ENCODE measurements around the gene PCSK6.
"Not testable (repeated sequence)": the region's sequence is repeated elsewhere in the genome, so short reads cannot be mapped to it uniquely, and the experiment has no call there.

Gene PCSK6

GRCh38 chr15:101481917-101482525 is 7.5 kb downstream of the PCSK6 start:
- no peak for DNase-seq

- no peak for DNase-seq
Observed at GRCh38 chr15:101481381-101481705, 8.2 kb downstream of the PCSK6 start.

DNA sequence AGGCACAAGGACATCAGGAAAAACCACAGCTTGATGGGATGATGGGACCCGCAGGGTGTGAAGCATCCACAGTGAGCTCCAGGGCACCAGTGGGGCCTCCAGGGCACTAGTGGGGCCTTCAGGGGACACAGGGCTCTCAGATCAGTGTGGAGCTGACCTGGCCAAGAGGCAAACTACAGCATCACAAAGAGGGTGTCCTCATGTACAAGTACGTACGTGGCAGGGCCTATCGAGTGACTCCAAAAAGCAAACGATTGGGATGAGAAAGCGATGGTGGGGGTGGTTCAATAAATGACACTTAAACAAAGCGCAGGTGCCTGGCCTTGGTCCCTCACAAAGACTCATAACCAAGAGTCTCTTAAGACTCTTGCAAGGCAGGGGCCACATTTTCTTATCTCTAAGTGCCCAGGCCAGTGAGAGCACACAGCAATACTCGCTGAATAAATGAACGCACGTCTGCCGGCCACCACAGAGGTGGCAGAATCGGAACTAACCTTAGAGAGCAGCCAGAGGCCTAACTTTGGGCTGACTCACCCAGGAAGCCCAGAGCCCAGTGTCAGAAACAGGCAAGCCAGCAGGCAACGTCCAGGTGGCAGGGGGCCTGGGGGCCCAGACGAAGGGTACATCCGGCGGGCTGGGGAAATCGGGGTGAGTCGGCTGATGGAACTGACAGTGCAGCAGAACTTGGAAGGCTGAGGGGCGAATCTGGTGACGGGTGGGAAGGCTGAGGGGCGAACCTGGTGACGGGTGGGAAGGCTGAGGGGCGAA is 8.7 kb downstream of the PCSK6 start:
- no peak for DNase-seq

DNA sequence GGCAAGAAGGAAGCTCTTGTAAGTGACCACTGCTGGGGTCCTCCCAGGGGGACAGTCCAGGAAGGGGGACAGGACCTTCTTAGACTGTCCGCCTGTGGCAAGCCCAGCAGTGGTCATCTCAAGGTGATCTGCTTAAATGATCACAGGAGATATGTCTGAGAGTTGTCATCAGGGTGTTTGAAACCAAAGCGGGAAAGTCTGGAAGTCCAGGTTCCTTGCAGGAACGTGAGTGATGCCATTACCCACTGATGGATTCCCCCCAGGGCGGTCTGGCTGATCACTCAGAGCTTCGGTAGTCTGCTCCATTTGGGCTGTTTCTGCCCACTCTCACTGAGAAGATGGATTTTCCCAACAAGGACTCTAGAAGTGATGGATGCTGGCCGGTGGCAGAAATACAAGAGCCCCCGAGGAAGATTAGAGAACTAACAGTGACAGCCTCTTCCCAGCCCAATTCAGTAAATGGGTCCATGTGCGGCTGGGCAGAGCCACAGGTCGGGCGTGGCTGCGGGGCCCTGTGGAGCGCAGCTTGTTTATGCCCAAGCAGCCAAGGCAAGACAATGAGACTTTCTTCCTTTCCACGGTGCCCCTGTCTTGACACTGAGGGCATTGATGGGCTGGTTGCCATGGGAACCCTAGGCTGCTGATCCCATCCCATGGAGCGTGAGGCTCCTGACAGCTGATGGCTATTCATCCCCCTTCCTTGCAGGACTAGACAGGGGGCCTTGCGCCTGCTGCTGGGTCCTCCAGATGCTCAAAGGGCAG is 9.5 kb downstream of the PCSK6 start:
- DNase-seq = no peak

DNA sequence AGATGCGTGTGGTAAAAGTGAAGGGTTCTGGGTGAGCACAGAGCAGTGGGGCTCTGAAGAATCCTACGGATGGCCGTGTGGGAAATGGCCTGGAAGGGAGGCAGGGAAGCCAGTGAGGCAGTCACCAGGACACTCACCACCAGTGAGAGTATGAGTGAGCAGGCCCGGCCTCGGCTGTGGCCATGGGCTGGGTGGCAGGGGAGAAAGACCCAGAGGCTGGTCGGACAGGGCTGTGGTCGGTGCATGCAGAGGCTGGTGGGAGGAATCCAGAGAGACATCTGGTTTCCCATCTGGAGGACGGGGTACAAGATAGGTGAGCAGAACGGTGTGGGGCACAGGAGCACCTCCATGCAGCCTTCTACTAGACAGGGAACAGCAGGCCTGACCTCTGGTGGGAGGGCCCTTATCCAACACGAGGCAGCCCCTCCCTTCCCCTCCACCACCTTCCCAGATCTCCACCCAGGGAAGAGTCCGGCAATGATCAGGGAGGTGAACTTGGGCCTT is 10.1 kb downstream of the PCSK6 start:
- no peak for DNase-seq

- no peak for DNase-seq
Observed at GRCh38 chr15:101478701-101479341, 10.7 kb downstream of the PCSK6 start.

GRCh38 chr15:101477851-101478362 is 11.6 kb downstream of the PCSK6 start:
- no peak for DNase-seq

DNA sequence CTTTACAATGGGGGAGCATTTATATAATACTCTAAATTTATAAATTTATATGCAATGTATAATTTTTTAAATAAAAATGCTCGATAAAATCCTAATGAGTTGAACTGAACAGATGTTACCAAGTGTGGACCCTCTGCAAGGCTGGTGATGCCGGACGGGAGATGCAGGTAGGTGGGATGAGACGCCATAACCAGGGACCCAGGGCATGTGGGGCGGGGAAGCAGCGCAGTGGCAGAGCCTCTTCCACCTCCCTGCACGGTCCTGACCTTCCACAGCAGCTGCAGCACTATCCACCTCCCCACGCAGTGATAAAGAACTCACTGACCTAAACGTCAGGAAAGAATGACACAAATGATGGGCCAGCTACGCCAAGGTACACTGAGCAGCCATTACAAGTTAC is 12.8 kb downstream of the PCSK6 start:
- no peak for DNase-seq

DNA sequence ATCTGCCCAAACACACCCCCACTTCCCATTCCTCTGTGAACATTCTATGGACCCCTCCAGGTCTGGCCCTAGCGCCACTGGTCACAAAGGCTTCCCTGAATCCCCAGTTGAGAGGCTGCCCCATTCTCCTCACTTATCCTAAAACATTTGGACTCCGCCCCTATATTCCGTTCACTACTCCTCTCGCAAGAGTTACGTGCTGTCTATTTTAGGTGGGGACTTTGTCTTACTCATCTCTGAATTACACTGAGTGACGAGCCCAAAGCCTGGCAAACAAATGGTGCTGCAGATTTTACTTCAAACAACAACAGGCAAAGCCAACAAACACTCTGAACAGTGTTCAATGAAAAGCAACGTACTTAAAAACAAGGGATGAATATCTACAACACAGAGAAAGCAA is 14.5 kb downstream of the PCSK6 start:
- DNase-seq = no peak

DNA sequence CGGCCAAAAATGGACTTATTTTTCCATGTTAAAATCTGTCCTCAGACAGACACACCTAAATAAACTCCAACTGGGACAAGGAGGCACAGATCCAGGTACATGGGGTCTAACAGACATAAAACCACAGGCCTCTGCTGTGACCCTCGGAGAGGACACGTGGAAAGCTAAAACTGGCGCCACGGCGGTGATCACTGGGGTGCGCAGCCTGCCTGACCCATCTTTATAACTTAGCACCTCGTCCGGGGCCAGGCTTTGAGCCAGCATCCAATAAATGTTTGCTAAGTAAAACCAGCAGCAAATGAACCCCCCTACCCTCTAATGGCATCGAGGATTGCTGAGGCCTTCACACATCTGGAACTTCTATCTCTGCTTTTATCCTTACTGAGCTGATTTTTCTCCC is 15.3 kb downstream of the PCSK6 start:
- DNase-seq = no peak

- DNase-seq = no peak
Observed at GRCh38 chr15:101472033-101472432, 17.5 kb downstream of the PCSK6 start.

GRCh38 chr15:101470548-101471239 is 18.8 kb downstream of the PCSK6 start:
- no peak for DNase-seq

DNA sequence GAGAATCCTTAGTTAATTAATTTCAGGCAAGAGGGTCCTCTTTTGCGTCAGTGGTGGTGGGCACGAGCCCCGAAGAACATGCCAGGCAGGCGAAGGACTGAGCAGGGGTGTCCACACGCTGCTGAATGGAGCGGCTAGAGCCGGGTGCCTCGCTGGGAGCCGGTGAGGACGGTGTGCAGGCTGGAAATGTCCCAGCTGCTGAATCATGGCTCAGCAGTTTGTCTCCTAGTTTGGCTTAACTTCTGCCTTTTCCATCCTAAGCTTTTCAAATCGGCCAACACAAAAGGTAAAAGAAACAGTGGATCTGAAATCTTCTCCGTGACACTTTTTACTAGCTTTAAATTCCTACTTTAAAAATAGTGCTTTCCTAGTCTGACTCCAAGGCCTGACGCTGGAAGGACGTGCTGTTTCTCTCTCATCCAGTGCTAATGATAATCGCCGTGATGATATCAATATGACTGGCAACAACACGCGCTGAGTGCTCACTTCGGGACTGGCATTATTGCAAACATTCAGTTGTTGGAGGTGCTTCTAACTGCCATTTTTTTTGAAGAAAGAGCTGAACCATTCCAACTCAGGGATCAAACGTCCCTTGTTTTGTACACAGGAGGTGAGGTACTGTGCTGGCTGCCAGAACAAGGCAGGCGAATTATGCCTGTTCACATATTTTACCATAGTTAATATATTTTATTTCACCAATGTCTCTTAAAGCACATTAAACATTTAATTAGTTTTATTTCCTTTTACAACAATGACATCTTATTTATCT is 19.8 kb downstream of the PCSK6 start:
- peak; percentile 5 for DNase-seq

GRCh38 chr15:101466188-101466587 is 23.3 kb downstream of the PCSK6 start:
- DNase-seq = no peak

DNA sequence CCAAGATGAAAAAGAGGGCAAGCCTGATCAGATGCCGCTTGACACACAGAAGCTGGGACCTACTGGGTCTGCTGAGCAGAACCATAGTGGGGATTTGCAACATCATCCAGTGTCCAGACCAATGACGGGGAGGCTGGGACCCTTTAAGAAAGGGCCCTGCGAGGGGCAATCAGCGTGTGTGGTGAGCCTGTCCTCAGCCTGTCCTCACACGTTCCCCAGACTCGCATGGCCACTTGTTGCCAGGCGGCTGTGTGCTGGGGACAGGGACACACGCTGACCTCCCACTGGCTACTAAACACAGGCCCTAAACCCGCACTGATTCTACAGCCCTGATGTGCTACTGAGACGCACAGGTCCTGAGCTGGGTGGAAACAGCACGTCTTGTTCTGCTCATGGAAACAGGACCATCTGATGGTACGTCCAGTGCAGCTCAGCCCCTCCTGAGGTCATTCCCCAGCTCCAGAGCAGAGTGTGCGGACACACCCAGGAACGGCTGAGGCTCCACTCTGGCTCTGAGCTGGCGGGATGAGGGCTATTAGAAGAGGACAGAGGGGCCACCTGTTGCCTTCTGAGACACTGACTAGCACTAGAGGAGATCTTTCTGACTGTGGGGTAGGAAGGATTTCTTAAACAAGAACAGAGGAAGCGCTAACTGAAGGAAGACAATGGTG is 24.4 kb downstream of the PCSK6 start:
- no peak for DNase-seq

- no peak for DNase-seq
Observed at GRCh38 chr15:101464256-101464998, 25.1 kb downstream of the PCSK6 start.

GRCh38 chr15:101463696-101464095 is 25.8 kb downstream of the PCSK6 start:
- DNase-seq = not testable (repeated sequence)

DNA sequence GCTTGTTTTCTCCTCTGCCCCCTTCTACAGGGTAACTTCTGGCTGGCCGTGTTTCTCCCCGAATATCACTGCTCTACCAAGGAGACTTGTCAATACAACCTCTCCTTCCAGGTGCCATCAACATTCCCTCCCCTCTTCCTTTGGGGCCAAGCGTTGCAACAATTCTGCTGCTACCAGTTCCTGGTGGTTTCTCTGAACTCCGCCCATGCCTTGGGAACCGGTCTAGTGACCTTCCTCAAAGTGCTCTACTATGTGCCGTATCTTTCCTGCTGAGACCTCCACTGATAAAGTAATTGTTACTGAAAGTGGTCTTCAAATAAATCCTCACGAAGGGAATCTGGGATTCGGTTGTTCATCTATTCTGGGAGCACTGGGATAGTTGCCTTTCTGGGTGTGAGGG is 26.2 kb downstream of the PCSK6 start:
- no peak for DNase-seq

GRCh38 chr15:101461097-101461496 is 28.4 kb downstream of the PCSK6 start:
- no peak for DNase-seq

GRCh38 chr15:101459579-101460300 is 29.8 kb downstream of the PCSK6 start:
- DNase-seq = no peak
